Measurements from ENCODE around the gene CNOT4. TPM values are rescaled to one million over a fixed set of nuclear protein-coding genes. Genes with fewer than 3 reads are reported as not detected.

Gene CNOT4
- total and polyA plus RNA-seq, 9 donors: 9.1 to 38.9 (median 30.5) TPM

GRCh38 chr7:135369405-135369804 lies 140.5 kb downstream of the CNOT4 start:
- no peak overlapping the region for H3K4me3 ChIP-seq
- no peak overlapping the region for H3K27ac ChIP-seq
- H3K4me1 ChIP-seq (ENCODE audit: insufficient read depth): no peaks in the 10 kb centered on the region
- TF ChIP-seq POLR2A (IDR thresholded peaks at IDR 0.05) (no peak), CTCF (IDR thresholded peaks at IDR 0.05) (no peak), EP300 (IDR thresholded peaks at IDR 0.05) (no peak)
- H3K36me3 ChIP-seq: no peaks in the 10 kb centered on the region
- no peaks in the 10 kb centered on the region for H3K27me3 ChIP-seq
- intact Hi-C loops (cut with DNase I): no loop called here
- H3K9me3 ChIP-seq: no peaks in the 10 kb centered on the region
- DNase-seq: no peak

GRCh38 chr7:135368416-135369186 lies 141.3 kb downstream of the CNOT4 start:
- Histone ChIP-seq H3K4me1 (ENCODE audit: insufficient read depth) (no peaks in the 10 kb centered on the region), H3K4me3 (no peak overlapping the region), H3K36me3 (no peaks in the 10 kb centered on the region), H3K27me3 (no peaks in the 10 kb centered on the region), H3K27ac (no peak overlapping the region), H3K9me3 (no peaks in the 10 kb centered on the region)
- TF ChIP-seq CTCF (IDR thresholded peaks at IDR 0.05): no peak
- TF ChIP-seq EP300 (IDR thresholded peaks at IDR 0.05): no peak
- no peak for TF ChIP-seq POLR2A (IDR thresholded peaks at IDR 0.05)
- DNase-seq: no peak
- intact Hi-C loops (cut with DNase I): no loop called here
- WGBS, 3 donors: 92 to 95% (median 93%) methylated on average over 5 of the region's 5 CpGs

DNA sequence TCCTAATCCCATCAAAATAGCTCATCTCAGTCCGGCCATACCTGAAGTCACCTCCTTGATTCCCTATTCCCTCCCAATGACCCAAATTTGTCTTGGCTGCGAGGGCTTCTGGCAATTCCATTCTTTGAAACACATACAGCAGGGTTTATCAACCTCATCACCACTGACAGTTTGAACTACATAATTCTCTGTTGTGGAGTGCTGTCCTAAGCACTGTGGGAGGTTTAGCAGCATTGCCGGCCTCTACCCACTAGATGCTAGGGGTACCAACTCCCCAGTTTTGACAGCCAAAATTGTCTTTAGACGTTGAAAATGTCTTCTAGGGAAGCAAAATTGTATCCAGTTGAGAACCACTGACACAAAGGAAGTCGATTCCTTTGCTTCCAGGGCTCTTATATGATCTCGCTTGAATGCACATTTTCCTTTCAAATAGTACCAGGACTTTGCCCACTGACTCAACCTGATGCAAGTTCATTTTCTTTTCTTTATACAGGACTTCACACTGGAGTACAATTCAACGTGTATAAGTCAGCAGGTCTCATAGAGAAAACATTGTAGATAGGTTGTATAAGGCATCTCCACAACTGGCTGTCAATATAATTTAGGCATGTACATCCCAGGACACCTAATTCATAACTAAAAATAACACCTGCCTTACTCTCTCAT lies 142.9 kb downstream of the CNOT4 start:
- no peak for DNase-seq
- intact Hi-C loops (cut with DNase I): no loop called here
- TF ChIP-seq POLR2A (IDR thresholded peaks at IDR 0.05) (no peak), EP300 (IDR thresholded peaks at IDR 0.05) (no peak), CTCF (IDR thresholded peaks at IDR 0.05) (no peak)
- no peaks in the 10 kb centered on the region for H3K27me3 ChIP-seq
- H3K36me3 ChIP-seq: no peaks in the 10 kb centered on the region
- H3K9me3 ChIP-seq: no peaks in the 10 kb centered on the region
- 84 to 89% (median 88%) methylated on average over 7 of the region's 7 CpGs for WGBS, 3 donors
- no peak overlapping the region for H3K4me3 ChIP-seq
- no peaks in the 10 kb centered on the region for H3K4me1 ChIP-seq (ENCODE audit: insufficient read depth)
- no peak overlapping the region for H3K27ac ChIP-seq

- no peak for TF ChIP-seq EP300 (IDR thresholded peaks at IDR 0.05)
- TF ChIP-seq POLR2A (IDR thresholded peaks at IDR 0.05): no peak
- no peak for TF ChIP-seq CTCF (IDR thresholded peaks at IDR 0.05)
- H3K36me3 ChIP-seq: no peaks in the 10 kb centered on the region
- no peaks in the 10 kb centered on the region for H3K4me1 ChIP-seq (ENCODE audit: insufficient read depth)
- no peak for DNase-seq
- no peak overlapping the region for H3K27ac ChIP-seq
- H3K27me3 ChIP-seq: no peaks in the 10 kb centered on the region
- no peaks in the 10 kb centered on the region for H3K9me3 ChIP-seq
- H3K4me3 ChIP-seq: no peak overlapping the region
- intact Hi-C loops (cut with DNase I): no loop called here
- WGBS, 3 donors: 59 to 65% (median 64%) methylated on average over 3 of the region's 3 CpGs
Measured at GRCh38 chr7:135365721-135366120, 144.2 kb downstream of the CNOT4 start.
